Sigmoid colon (tissue), 4 donors: Measurements from ENCODE around the gene TP53BP1.

Source experiments
- EP300 ChIP-seq, 4 donors: sonication (generic); formaldehyde crosslinking; IDR thresholded peaks; one replicate each; pipeline ENCODE4 v1.6.1; 2017; ENCODE audit warnings: antibody characterized with exemption in 4 of 4
- POLR2A ChIP-seq, 2 donors: fragments of 450-650 bp; IDR thresholded peaks; one replicate each; pipeline ENCODE4 v1.6.1; 2016; ENCODE audit warnings: antibody characterized with exemption in 2 of 2, mild to moderate bottlenecking in 2 of 2, moderate library complexity in 2 of 2
- POLR2AphosphoS5 ChIP-seq, 4 donors: sonication (generic); formaldehyde crosslinking; IDR thresholded peaks; one replicate each; pipeline ENCODE4 v1.6.1; 2017; ENCODE audit warnings: antibody characterized with exemption in 4 of 4
- TF ChIP-seq, protein P1 (sequence below), 4 experiments: fragments of 450-650 bp in 3 of 4; fragments of 200-600 bp in 1 of 4; IDR thresholded peaks; one replicate each; pipeline ENCODE4 v1.5.1; 2016 to 2019; ENCODE audit warnings: antibody characterized with exemption in 4 of 4, mild to moderate bottlenecking in 3 of 4, moderate library complexity in 2 of 4

DNA sequence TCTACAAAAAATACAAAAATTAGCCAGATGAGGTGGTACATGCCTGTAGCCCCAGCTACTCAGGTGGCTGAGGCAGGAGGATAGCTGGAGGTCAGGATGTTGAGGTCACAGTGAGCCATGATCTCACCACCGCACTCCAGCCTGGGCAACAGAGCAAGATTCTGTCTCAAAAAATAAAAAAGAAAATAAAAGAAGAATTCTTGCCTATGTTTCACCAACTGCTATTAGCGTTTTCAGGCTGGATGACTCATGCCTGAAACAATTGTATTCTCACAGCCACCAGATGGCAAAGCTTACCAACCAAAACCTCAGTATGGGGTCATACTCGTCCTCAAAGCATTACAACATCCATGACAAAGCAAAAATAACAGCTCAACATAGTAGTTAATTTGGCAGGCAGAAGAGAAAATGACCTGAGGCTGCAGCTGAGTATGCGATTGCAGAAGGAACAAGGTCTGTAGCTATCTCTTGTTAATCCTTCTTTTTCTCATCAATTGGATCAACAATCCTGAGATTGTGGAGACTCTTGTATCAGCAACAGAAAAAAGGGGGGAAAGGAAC, 52.2 kb downstream of the TP53BP1 start:
- TF ChIP-seq POLR2A (IDR thresholded peaks at IDR 0.05) (no peak), EP300 (IDR thresholded peaks at IDR 0.05) (no peak), POLR2AphosphoS5 (IDR thresholded peaks at IDR 0.05) (peak; percentile 47 to 70 (median 62))
- TF ChIP-seq, protein P1, sequence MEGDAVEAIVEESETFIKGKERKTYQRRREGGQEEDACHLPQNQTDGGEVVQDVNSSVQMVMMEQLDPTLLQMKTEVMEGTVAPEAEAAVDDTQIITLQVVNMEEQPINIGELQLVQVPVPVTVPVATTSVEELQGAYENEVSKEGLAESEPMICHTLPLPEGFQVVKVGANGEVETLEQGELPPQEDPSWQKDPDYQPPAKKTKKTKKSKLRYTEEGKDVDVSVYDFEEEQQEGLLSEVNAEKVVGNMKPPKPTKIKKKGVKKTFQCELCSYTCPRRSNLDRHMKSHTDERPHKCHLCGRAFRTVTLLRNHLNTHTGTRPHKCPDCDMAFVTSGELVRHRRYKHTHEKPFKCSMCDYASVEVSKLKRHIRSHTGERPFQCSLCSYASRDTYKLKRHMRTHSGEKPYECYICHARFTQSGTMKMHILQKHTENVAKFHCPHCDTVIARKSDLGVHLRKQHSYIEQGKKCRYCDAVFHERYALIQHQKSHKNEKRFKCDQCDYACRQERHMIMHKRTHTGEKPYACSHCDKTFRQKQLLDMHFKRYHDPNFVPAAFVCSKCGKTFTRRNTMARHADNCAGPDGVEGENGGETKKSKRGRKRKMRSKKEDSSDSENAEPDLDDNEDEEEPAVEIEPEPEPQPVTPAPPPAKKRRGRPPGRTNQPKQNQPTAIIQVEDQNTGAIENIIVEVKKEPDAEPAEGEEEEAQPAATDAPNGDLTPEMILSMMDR (IDR thresholded peaks at IDR 0.05) = peak; percentile 41 to 65 (median 50)
